Stimulated activated CD8-positive, alpha-beta memory T cell treated with anti-CD3 and anti-CD28 coated beads, Interleukin-15, amount 100 ng/mL, for 24 hours (primary cell): Measurements from ENCODE around the gene MEGF11.

ENCODE experiments used
- DNase-seq: peaks from one replicate; pipeline ENCODE4 v3.0.0-alpha.2; 2020; ENCODE audit warnings: low read depth

Gene MEGF11

GRCh38 chr15:66065325-66065724 lies 188.2 kb downstream of the MEGF11 start:
- no peak for DNase-seq

- no peak for DNase-seq
Measured at GRCh38 chr15:66063147-66063546, 190.4 kb downstream of the MEGF11 start.

DNA sequence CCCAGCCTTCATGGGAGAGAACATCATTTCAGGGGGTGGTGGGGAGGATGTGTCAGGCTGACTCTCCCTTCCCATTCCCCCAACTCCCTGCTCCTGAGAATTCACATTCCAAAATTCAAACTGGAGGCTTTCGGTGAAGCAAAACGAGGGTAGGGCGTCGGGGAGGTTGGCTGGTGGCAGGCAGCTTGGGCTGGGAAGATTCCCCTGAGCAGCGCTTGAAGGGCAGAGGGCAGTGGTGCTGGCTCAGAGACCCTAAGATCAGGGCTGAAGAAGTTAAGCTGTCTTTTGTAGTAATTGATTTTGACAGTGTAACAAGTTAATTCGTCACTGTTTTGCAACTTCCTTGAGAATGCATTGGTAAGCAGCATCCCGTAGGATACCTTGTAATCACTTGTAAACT lies 196.5 kb downstream of the MEGF11 start:
- no peak for DNase-seq

DNA sequence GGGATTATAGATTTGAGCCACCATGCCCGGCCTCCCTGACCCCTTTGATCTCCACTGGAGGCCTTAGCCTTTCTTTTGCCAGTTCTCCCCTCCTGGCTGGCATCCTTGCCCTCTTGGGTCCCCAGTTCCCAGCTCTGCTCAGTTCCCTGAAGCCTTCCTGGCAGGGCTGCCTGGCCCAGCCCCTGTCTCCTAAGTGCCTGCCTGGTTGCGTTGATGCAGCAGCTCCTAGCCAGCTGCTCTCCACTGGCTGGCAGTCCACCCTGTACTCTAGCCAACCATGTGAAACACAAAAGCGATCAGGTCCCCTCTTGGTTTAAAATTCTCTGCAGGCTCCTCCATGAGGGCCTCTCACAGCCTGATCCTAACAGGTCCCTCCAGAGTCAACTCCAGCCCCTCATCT lies 199.6 kb downstream of the MEGF11 start:
- no peak for DNase-seq

GRCh38 chr15:66051833-66052232 lies 201.7 kb downstream of the MEGF11 start:
- no peak for DNase-seq

- DNase-seq, result no peak
Measured at GRCh38 chr15:66050264-66050663, 203.3 kb downstream of the MEGF11 start.

DNA sequence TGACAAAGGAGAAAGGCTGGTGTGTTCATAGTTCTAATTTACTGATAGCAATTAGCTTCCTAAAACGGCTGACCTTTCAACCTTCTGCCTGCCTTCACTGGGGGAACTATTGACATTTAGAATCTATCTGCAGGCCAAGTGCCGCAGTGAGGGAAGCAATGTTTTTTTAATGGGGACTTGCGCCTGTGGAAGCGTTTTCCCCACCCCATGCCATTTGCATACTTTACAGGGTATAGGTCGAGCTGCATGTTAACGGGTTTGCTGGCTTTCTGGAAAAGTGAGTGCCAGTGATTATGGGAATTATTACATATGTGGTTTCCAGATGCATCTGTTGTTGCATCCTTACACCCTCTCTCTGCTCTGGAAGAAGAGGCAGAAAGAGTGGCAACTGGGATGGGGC lies 204.2 kb downstream of the MEGF11 start:
- no peak for DNase-seq

DNA sequence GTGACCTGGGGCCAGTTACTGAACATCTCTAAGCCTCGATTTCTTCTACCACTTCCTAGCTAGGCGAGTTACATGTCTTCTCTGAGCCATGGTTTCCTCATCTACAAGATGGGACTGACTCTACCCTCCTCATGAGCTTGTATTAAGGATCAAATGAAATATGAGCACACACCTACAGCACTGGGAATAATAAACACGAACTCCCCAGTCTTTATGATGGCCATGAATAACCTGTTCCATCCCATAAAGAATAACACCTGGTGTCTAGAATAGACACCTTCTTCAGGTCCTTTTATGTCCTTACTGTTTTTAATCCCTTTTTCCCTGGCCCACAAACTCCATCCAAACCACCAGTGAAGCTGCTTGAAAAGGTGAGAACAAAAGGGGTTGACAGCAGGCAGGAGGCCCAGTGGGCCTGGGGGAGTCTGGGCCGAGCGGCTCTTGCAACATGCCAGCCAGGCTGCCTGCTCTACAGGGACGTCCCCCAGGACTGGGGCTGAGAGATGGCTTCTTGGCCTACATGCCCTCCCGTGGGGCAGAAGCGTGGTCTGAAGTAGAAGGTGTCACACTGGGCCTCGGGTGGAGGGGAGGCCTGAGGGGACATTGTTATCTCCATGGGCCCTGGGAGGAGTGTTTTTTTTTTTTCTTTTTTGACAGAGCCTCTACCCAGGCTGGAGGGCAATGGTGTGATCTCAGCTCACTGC lies 206.1 kb downstream of the MEGF11 start:
- no peak for DNase-seq

GRCh38 chr15:66046751-66047150 lies 206.8 kb downstream of the MEGF11 start:
- DNase-seq, result no peak

DNA sequence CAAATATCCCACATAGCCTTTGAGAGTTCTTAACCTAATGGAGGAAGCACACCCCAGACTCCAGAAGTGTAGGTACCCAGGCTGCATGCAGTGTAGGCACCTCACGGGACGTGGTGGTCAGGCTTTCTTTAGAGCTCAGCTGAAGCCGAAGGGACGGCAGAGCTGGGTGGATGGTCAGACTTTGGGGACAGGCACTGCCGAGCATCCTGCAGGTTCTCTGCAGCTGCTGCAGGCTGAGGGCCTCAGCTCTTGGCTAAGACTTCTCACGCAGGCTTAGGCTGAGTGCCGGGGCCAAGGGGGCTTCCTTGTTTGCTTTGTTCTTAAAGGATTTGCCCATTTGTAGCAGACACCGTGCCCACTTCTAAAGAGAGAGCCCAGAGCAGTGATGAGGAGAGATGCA lies 207.2 kb downstream of the MEGF11 start:
- no peak for DNase-seq

DNA sequence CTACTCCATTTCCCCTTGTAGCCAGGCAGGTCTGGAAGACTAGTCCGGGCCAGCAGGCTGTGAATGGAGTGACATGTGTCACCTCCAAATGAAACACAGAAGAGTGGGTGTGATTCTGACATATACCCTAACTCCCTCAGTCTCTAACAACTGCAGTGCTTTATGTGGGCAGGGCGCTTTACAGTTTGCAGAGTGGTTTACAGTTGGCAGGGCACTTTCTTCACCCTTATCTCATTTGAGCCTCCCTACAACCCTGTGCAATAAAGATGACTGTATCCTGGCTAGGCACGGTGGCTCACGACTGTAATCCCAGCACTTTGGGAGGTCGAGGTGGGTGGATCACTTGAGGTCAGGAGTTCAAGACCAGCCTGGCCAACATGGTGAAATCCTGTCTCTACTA lies 208.0 kb downstream of the MEGF11 start:
- DNase-seq, result no peak

- DNase-seq, result no peak
Measured at GRCh38 chr15:66044837-66045236, 208.7 kb downstream of the MEGF11 start.

DNA sequence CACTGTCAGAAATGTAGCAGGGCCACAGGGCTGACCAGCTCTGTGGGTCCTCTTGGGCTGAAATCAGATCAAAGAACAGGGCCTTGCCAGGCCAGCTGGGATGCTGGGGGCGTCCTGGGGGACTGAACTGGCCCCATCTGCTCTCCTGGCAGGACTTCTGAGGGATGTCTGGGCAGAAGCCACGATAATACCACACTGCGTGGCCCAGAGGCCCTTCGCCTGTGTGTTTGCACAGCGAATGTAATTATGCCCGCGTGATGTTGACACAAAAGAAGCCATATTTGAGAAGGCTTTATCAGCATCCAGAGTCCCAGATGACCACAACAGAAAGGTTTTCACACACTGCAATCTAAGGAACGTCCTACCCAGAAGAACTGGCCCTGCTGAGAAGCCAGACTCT lies 210.3 kb downstream of the MEGF11 start:
- DNase-seq, result no peak

DNA sequence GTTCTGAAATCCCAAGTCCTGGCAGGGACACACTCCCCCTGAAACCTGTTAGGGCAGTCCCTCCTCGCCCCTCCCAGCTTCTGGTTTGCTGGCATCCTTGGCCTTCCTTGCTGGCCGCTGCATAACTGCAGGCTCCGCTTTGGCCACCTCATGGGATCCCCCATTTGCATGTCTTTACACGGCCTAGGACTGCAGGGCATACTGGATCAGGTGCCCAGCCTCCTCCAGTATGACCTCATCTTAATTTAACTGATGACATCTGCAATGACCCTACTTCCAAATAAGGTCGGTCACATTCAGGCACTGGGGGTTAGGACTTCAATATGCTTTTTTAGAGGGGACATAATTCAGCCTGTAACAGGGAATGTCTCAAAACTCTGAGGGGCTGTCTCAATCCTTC lies 210.9 kb downstream of the MEGF11 start:
- no peak for DNase-seq

GRCh38 chr15:66041276-66041675 lies 212.3 kb downstream of the MEGF11 start:
- no peak for DNase-seq

GRCh38 chr15:66040211-66040892 lies 213.2 kb downstream of the MEGF11 start:
- no peak for DNase-seq

GRCh38 chr15:66039117-66039871 lies 214.3 kb downstream of the MEGF11 start:
- DNase-seq, result no peak

DNA sequence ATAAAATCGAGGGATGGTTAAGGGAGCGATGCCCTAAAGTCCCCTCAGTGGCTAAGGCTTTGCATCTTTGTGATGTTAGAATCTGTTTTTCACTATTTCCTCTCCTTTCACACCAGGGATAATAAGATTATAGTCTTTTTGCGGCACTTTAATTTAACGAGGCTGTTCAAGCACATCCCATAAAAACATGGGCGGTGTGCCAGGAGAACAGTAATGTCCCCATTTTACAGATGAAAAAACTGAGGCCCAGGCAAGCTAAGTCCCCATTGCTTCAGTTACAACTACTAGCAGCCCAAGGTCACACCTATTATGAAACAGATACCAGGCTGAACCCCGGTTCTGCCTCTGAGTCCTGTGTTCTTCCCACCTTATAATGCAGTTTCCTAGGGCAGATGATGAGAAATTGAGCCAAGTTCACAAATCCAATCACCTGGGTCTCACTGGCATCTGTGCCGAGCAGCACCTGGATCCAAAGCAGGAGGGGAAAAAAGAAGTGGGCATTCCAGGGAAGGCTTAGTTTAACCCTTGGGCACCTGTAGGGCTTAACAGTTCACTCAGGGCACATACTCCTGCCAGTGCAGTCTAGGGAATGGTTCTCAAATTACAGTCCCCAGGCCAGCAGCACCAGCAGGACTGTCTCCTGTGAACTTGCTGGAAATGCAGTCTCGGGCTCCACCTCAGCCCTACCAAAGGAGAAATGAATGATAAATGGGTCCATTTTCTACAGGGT lies 215.0 kb downstream of the MEGF11 start:
- no peak for DNase-seq

- DNase-seq, result no peak
Measured at GRCh38 chr15:66036859-66037258, 216.7 kb downstream of the MEGF11 start.

- DNase-seq, result no peak
Measured at GRCh38 chr15:66035901-66036300, 217.6 kb downstream of the MEGF11 start.

- DNase-seq, result no peak
Measured at GRCh38 chr15:66033143-66033542, 220.4 kb downstream of the MEGF11 start.

- no peak for DNase-seq
Measured at GRCh38 chr15:66032006-66032405, 221.5 kb downstream of the MEGF11 start.

GRCh38 chr15:66030650-66031049 lies 222.9 kb downstream of the MEGF11 start:
- DNase-seq, result no peak
